DND-41 (cell line): ENCODE measurements around the gene SLC6A3.

Experiments
- ATAC-seq: fragments of 200-7000 bp; cut with Tn5 transposase; 3 replicates; pipeline ENCODE4 v1.9.1; 2021; ENCODE audit warnings: low read depth; ENCODE audit not compliant: insufficient read depth
- DNase-seq: peaks from one replicate; pipeline ENCODE4 v3.0.0-alpha.2; 2020
- H2AFZ ChIP-seq: 2 replicates; pipeline ENCODE4 v1.6.0; 2012; ENCODE audit warnings: low read depth, low read length
- H3K27ac ChIP-seq: 2 replicates; pipeline ENCODE4 v1.5.1; 2012; ENCODE audit warnings: low read length, inconsistent platforms
- H3K27me3 ChIP-seq: fragments of 200-600 bp; sonication (generic); 2 replicates; pipeline ENCODE4 v1.6.0; 2012; ENCODE audit warnings: low read length, mild to moderate bottlenecking, inconsistent platforms; ENCODE audit not compliant: insufficient read depth, poor library complexity
- H3K36me3 ChIP-seq: 2 replicates; pipeline ENCODE4 v1.5.1; 2012; ENCODE audit warnings: low read length, inconsistent platforms; ENCODE audit not compliant: insufficient read depth
- H3K4me1 ChIP-seq: 2 replicates; pipeline ENCODE4 v1.5.1; 2012; ENCODE audit warnings: mild to moderate bottlenecking, low read length; ENCODE audit not compliant: insufficient read depth
- H3K4me2 ChIP-seq: 2 replicates; pipeline ENCODE4 v1.6.0; 2012; ENCODE audit warnings: mild to moderate bottlenecking, moderate library complexity, low read length, inconsistent platforms; ENCODE audit not compliant: insufficient read depth
- H3K4me3 ChIP-seq, 2 experiments: fragments of 200-600 bp in 1 of 2; shearing (Covaris generic) in 1 of 2; 2 replicates each; pipeline ENCODE4 v1.5.1; 2012 to 2016; ENCODE audit warnings: inconsistent platforms in 2 of 2, low read length in 2 of 2, mild to moderate bottlenecking in 2 of 2, low read depth in 1 of 2, moderate library complexity in 1 of 2
- H3K79me2 ChIP-seq: 2 replicates; pipeline ENCODE4 v1.6.0; 2012; ENCODE audit warnings: low read length, inconsistent platforms; ENCODE audit not compliant: insufficient read depth
- H3K9ac ChIP-seq: 2 replicates; pipeline ENCODE4 v1.6.0; 2012; ENCODE audit warnings: low read depth, mild to moderate bottlenecking, inconsistent platforms, low read length, moderate library complexity
- H3K9me3 ChIP-seq: 2 replicates; pipeline ENCODE4 v1.5.1; 2012; ENCODE audit warnings: low read length, moderate library complexity, mild to moderate bottlenecking, inconsistent platforms; ENCODE audit not compliant: insufficient read depth, severe bottlenecking
- H4K20me1 ChIP-seq: 2 replicates; pipeline ENCODE4 v1.6.0; 2012; ENCODE audit warnings: low read length; ENCODE audit not compliant: insufficient read depth
- CTCF ChIP-seq: IDR thresholded peaks from 2 replicates; pipeline ENCODE4 v1.5.1; 2012; ENCODE audit warnings: borderline replicate concordance, low read length, moderate library complexity, mild to moderate bottlenecking; ENCODE audit not compliant: poor library complexity, severe bottlenecking; ENCODE audit errors: extremely low read depth
- EZH2 ChIP-seq: IDR thresholded peaks from 3 replicates; pipeline ENCODE4 v1.6.1; 2012; ENCODE audit warnings: borderline replicate concordance, low read depth, mild to moderate bottlenecking, moderate library complexity, low read length, inconsistent platforms; ENCODE audit not compliant: severe bottlenecking

SLC6A3 gene

GRCh38 chr5:1438871-1439270 is 6.4 kb downstream of the SLC6A3 start:
- Histone ChIP-seq H3K4me2 (no peak overlapping the region), H3K79me2 (no peaks in the 10 kb centered on the region), H3K27me3 (no peaks in the 10 kb centered on the region), H2AFZ (no peak overlapping the region), H4K20me1 (no peaks in the 10 kb centered on the region), H3K4me3 (no peak overlapping the region), H3K27ac (no peak overlapping the region), H3K9ac (no peak overlapping the region), H3K4me1 (no peaks in the 10 kb centered on the region), H3K9me3 (peaks cover 2% of the 10 kb centered on the region), H3K36me3 (no peaks in the 10 kb centered on the region)
- ATAC-seq (no peak), DNase-seq (no peak)
- TF ChIP-seq EZH2 (no peak), CTCF (no peak)

- Histone ChIP-seq H3K9me3 (peaks cover 9% of the 10 kb centered on the region), H3K79me2 (no peaks in the 10 kb centered on the region), H3K36me3 (no peaks in the 10 kb centered on the region), H3K4me1 (no peaks in the 10 kb centered on the region), H2AFZ (no peak overlapping the region), H3K9ac (no peak overlapping the region), H3K27ac (no peak overlapping the region), H3K27me3 (no peaks in the 10 kb centered on the region), H3K4me2 (no peak overlapping the region), H3K4me3 (no peak overlapping the region), H4K20me1 (no peaks in the 10 kb centered on the region)
- TF ChIP-seq EZH2: no peak
- no peak for TF ChIP-seq CTCF
- DNase-seq (no peak), ATAC-seq (no peak)
These were observed 7.2 kb downstream of the SLC6A3 start for GRCh38 chr5:1437876-1438559.

GRCh38 chr5:1437226-1437829 is 7.9 kb downstream of the SLC6A3 start:
- peaks cover 11% of the 10 kb centered on the region for H3K9me3 ChIP-seq
- no peak overlapping the region for H3K4me3 ChIP-seq
- H3K4me1 ChIP-seq: no peaks in the 10 kb centered on the region
- ATAC-seq (peak; percentile 39; the same call in 1 of the 3 replicates), DNase-seq (no peak)
- H3K36me3 ChIP-seq: no peaks in the 10 kb centered on the region
- no peaks in the 10 kb centered on the region for H3K27me3 ChIP-seq
- no peaks in the 10 kb centered on the region for H3K79me2 ChIP-seq
- H2AFZ ChIP-seq: no peak overlapping the region
- no peaks in the 10 kb centered on the region for H4K20me1 ChIP-seq
- no peak overlapping the region for H3K27ac ChIP-seq
- TF ChIP-seq CTCF: no peak
- no peak for TF ChIP-seq EZH2
- H3K4me2 ChIP-seq: no peak overlapping the region
- no peak overlapping the region for H3K9ac ChIP-seq
